HG02884 (cell line): ENCODE data around the gene CHST7.

ENCODE experiments used
- ATAC-seq: cut with Tn5 transposase; IDR thresholded peaks from one replicate; pipeline ENCODE4 v1.9.1; 2021; ENCODE audit warnings: mild to moderate bottlenecking, moderate library complexity; ENCODE audit not compliant: unreplicated experiment

The CHST7 gene

DNA sequence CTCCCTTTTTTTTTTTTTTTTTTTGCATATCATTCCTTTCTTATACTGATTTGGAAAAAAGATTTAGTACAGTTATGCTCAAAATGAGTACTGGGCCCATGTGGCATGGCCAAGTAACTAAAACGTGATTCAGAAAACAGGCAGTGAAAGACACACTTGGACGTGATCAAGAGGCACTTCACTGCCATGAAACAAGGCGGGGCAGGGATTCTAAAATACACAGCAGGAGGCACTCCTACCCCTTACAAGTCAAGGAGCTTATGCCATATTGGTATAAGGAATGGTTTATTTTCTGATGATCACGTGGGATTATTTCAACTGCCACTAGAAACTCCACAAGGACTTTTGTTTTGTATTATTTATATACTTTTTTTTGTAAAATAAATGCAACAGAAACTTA, 72.0 kb downstream of the CHST7 start:
- no peak for ATAC-seq

- no peak for ATAC-seq
Observed at GRCh38 chrX:46647251-46647650, 73.7 kb downstream of the CHST7 start.
